DMS153 (cell line): ENCODE measurements around the gene ZSCAN18.

Source experiments
- DNase-seq: peaks from one replicate; lab custom pipeline; 2025; lab: John Stamatoyannopoulos, UW

Gene ZSCAN18

GRCh38 chr19:58044886-58045285 lies 53.1 kb downstream of the ZSCAN18 start:
- DNase-seq = no peak

- no peak for DNase-seq
Observed at GRCh38 chr19:58044391-58044790, 53.6 kb downstream of the ZSCAN18 start.

- no peak for DNase-seq
Observed at GRCh38 chr19:58042495-58043340, 55.3 kb downstream of the ZSCAN18 start.

DNA sequence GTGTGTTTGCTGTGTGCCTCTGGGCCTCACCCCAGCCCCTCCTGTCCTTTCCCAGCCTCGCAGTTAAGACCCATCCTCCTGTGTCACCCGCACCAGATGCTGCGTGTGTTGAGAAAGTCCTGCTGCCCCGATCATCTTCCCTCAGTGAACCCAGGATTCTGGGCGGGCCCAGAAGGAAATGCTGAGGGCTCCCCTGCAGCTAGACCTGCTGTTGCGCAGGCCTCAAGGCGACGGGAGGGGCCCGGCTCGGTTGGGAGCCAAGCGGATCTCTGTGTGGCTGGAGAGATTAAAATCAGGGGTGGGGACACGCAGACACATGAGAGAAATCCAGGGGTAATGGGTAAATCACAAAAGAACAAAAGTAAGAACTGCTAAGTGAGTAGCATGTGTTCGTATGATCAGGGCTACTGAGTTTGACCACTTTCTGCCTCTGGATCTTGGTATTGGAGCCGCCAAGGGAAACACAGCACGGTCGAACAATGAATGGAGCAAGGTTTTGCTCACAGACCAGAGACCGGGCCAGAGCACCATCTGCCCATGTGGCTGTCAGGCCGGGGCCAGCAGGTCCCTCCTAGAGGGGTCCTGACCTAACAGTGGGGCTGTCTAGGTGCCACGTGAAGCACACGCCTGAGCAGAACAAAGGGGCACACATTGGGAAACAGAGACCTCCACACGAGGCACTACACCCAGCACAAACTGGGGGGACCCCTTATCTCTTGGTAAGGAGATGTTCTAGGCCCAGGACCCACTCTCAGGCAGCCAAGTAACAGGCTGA lies 57.1 kb downstream of the ZSCAN18 start:
- no peak for DNase-seq

DNA sequence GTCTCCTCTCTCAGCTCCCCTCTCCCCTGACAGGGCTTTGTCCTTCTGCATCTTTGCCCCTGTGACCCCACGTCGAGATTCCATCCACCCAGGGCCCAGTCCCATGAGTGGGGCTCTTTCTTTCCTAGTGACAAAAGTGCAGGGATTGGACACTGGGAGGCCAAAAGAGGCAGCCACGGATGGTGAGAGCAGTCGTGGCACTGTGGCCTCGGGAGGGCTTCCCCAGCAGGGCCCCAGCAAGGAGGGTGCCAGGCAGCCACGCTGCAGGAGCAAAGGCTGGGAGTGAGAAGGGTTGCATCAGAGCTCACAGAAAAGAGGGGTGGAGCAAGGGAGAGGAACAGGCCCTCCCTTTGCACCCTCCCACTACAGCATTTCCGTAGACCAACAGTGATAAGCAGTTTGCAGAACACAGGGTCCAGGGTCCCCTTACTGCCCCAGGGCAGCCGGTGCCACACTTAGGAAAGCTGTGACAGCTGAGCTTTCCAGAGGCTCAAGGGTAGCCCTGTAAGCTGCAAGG lies 59.3 kb downstream of the ZSCAN18 start:
- no peak for DNase-seq

GRCh38 chr19:58037927-58038687 lies 59.9 kb downstream of the ZSCAN18 start:
- no peak for DNase-seq

GRCh38 chr19:58035863-58036262 lies 62.2 kb downstream of the ZSCAN18 start:
- DNase-seq = no peak

DNA sequence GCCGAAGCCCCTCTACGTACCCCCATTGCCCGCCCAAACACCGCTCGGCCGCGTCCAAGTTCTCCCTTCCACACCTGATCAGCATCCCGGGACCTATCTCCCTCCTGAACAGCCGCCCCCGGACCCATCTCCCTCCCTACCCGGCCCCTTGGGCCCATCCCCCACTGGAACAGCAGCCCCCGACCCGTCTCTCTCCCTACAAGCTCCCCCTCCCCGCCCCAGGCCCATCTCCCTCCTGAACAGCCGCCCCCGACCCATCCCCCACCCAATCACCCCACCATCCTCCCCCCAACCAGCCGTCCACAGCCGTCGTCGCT lies 63.6 kb downstream of the ZSCAN18 start:
- DNase-seq = no peak
